Thyroid gland (tissue), 4 donors: Measurements from ENCODE around the gene RIPK3.

Source experiments
- POLR2A ChIP-seq, 2 donors: fragments of 450-650 bp; IDR thresholded peaks; one replicate each; pipeline ENCODE4 v1.6.1; 2017; ENCODE audit warnings: antibody characterized with exemption in 2 of 2, mild to moderate bottlenecking in 2 of 2, moderate library complexity in 1 of 2
- TF ChIP-seq, protein P1 (sequence below), 6 experiments: fragments of 200-600 bp in 3 of 6; fragments of 450-650 bp in 3 of 6; sonication (generic) in 3 of 6; IDR thresholded peaks; one replicate each; pipeline ENCODE4 v1.5.1; 2016 to 2019; ENCODE audit warnings: antibody characterized with exemption in 6 of 6, mild to moderate bottlenecking in 2 of 6, inconsistent platforms in 1 of 6, moderate library complexity in 1 of 6

DNA sequence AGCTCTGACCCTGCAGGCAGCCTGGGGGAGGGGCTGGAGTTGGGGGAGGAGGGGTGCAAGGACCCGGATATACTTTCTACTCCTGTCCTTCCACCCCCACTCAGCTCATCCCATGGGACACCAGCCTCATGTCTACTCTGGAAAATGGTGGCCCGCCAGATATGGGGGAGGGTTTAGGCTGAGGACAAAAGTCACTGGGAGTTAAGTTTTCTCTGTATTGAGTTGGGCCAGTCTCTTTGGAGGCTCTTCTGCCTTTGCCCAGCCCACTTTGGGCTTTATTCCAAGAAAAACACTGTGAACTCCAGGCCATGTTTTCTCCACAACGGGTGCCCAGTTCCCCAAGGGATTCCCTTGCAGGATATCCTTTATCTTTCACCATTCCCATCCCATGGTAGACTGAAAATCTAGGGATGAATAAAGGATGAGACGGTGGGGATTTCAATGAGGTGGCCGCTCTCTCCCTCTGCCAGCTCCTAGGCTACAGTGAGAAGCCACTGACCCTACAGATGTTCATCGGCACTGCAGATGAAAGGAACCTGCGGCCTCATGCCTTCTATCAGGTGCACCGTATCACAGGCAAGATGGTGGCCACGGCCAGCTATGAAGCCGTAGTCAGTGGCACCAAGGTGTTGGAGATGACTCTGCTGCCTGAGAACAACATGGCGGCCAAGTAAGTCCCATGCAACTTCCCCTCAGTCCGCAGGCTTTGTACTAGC is 33.1 kb upstream of the RIPK3 start:
- TF ChIP-seq, protein P1, sequence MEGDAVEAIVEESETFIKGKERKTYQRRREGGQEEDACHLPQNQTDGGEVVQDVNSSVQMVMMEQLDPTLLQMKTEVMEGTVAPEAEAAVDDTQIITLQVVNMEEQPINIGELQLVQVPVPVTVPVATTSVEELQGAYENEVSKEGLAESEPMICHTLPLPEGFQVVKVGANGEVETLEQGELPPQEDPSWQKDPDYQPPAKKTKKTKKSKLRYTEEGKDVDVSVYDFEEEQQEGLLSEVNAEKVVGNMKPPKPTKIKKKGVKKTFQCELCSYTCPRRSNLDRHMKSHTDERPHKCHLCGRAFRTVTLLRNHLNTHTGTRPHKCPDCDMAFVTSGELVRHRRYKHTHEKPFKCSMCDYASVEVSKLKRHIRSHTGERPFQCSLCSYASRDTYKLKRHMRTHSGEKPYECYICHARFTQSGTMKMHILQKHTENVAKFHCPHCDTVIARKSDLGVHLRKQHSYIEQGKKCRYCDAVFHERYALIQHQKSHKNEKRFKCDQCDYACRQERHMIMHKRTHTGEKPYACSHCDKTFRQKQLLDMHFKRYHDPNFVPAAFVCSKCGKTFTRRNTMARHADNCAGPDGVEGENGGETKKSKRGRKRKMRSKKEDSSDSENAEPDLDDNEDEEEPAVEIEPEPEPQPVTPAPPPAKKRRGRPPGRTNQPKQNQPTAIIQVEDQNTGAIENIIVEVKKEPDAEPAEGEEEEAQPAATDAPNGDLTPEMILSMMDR (IDR thresholded peaks at IDR 0.05): no peak
- no peak for TF ChIP-seq POLR2A (IDR thresholded peaks at IDR 0.05)
